ENCODE results near the gene IL21R.

Gene IL21R

GRCh38 chr16:27378871-27379481 is 23.0 kb upstream of the IL21R start:
- no peak overlapping the region for H3K4me3 ChIP-seq (ENCODE audit: low read depth in 1 of 2, low read length in 2 of 2)
- H3K36me3 ChIP-seq (ENCODE audit: insufficient read depth, low read length): no peaks in the 10 kb centered on the region
- H3K27ac ChIP-seq (ENCODE audit: low read depth, low read length): no peak overlapping the region
- no peaks in the 10 kb centered on the region for H3K27me3 ChIP-seq (ENCODE audit: control insufficient read depth in 1 of 2, insufficient read depth in 2 of 2, low read length in 2 of 2)
- no peaks in the 10 kb centered on the region for H3K4me1 ChIP-seq (ENCODE audit: insufficient read depth, low read length)
- no peak overlapping the region for H3K9ac ChIP-seq (ENCODE audit: low read length)
- no peaks in the 10 kb centered on the region for H3K9me3 ChIP-seq (ENCODE audit: low read length)

GRCh38 chr16:27379919-27380318 is 22.1 kb upstream of the IL21R start:
- Histone ChIP-seq H3K9me3 (ENCODE audit: low read length) (no peaks in the 10 kb centered on the region), H3K27me3 (ENCODE audit: control insufficient read depth in 1 of 2, insufficient read depth in 2 of 2, low read length in 2 of 2) (no peaks in the 10 kb centered on the region), H3K27ac (ENCODE audit: low read depth, low read length) (no peak overlapping the region), H3K4me1 (ENCODE audit: insufficient read depth, low read length) (no peaks in the 10 kb centered on the region), H3K36me3 (ENCODE audit: insufficient read depth, low read length) (no peaks in the 10 kb centered on the region), H3K9ac (ENCODE audit: low read length) (no peak overlapping the region), H3K4me3 (ENCODE audit: low read depth in 1 of 2, low read length in 2 of 2) (no peak overlapping the region)

DNA sequence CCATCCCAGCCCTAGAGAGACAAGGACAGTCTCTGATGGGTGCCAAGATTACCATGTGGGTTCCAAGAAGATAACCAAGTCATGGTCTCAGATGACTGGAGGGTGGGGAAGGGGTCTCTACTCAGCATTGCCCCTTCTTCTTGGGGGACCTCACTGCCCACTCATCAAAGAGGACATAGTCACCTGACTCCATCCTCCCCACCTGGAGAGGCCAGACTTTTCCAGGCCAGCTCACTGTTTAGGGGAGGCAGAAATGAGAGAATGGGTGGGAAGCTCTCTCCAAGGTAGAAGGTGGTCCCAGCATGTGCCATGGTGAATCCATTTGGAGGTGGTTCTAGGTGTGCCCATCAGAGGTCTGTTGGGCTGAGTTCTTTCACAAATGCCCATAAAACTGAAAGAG is 20.7 kb upstream of the IL21R start:
- no peaks in the 10 kb centered on the region for H3K9me3 ChIP-seq (ENCODE audit: low read length)
- no peak overlapping the region for H3K9ac ChIP-seq (ENCODE audit: low read length)
- H3K4me3 ChIP-seq (ENCODE audit: low read depth in 1 of 2, low read length in 2 of 2): no peak overlapping the region
- H3K27me3 ChIP-seq (ENCODE audit: control insufficient read depth in 1 of 2, insufficient read depth in 2 of 2, low read length in 2 of 2): no peaks in the 10 kb centered on the region
- H3K27ac ChIP-seq (ENCODE audit: low read depth, low read length): no peak overlapping the region
- no peaks in the 10 kb centered on the region for H3K36me3 ChIP-seq (ENCODE audit: insufficient read depth, low read length)
- H3K4me1 ChIP-seq (ENCODE audit: insufficient read depth, low read length): no peaks in the 10 kb centered on the region

DNA sequence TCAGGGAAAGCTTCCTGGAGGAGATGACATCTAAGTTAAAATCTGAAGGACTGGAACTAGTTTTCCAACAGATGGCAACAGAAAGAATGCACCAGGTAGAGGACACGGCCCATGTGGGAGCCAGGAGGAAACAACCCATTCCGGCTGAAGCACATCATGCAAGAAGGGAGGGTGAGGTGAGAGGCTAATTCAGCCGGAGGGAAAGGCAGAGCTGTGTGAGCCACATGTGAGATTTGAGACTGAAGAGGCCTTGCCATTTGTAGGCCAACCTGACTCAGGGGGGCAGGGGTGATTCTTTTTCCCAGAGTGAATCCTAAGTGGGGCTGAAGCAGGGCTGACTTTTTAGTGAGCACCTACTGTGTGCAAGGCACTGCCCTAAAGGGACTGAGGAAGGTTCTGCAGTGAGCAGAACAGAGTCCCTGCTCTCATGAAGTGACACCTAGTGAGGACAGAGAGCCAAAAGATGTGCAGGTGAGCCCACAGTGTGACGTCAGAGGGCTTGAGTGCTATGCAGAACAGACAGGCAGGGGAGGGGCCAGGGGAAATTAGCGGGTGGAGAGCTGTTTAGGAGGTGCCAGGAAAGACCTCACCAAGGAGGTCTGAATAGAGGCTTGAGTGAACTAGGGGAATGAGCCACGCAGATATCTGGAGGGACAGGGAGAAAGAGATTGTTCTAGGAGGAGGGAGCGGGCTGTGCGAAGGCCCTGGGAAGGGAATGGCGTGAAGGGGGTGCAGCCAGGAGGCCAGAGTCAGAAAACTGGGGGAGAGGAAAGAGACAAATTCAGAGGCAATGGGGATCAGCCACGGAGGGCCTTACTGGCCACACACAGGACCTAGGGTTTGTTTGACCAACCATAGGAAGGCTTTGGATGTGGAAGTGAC is 19.8 kb upstream of the IL21R start:
- H3K4me3 ChIP-seq (ENCODE audit: low read depth in 1 of 2, low read length in 2 of 2): no peak overlapping the region
- no peaks in the 10 kb centered on the region for H3K36me3 ChIP-seq (ENCODE audit: insufficient read depth, low read length)
- H3K9me3 ChIP-seq (ENCODE audit: low read length): no peaks in the 10 kb centered on the region
- no peak overlapping the region for H3K9ac ChIP-seq (ENCODE audit: low read length)
- no peak overlapping the region for H3K27ac ChIP-seq (ENCODE audit: low read depth, low read length)
- H3K4me1 ChIP-seq (ENCODE audit: insufficient read depth, low read length): no peaks in the 10 kb centered on the region
- H3K27me3 ChIP-seq (ENCODE audit: control insufficient read depth in 1 of 2, insufficient read depth in 2 of 2, low read length in 2 of 2): no peaks in the 10 kb centered on the region

- H3K27me3 ChIP-seq (ENCODE audit: control insufficient read depth in 1 of 2, insufficient read depth in 2 of 2, low read length in 2 of 2): no peaks in the 10 kb centered on the region
- H3K9ac ChIP-seq (ENCODE audit: low read length): no peak overlapping the region
- H3K9me3 ChIP-seq (ENCODE audit: low read length): no peaks in the 10 kb centered on the region
- H3K4me3 ChIP-seq (ENCODE audit: low read depth in 1 of 2, low read length in 2 of 2): no peak overlapping the region
- H3K4me1 ChIP-seq (ENCODE audit: insufficient read depth, low read length): no peaks in the 10 kb centered on the region
- H3K36me3 ChIP-seq (ENCODE audit: insufficient read depth, low read length): no peaks in the 10 kb centered on the region
- H3K27ac ChIP-seq (ENCODE audit: low read depth, low read length): no peak overlapping the region
Measured at GRCh38 chr16:27383556-27384243, 18.3 kb upstream of the IL21R start.

- H3K27me3 ChIP-seq (ENCODE audit: control insufficient read depth in 1 of 2, insufficient read depth in 2 of 2, low read length in 2 of 2): no peaks in the 10 kb centered on the region
- H3K9ac ChIP-seq (ENCODE audit: low read length): no peak overlapping the region
- H3K9me3 ChIP-seq (ENCODE audit: low read length): no peaks in the 10 kb centered on the region
- H3K27ac ChIP-seq (ENCODE audit: low read depth, low read length): no peak overlapping the region
- no peak overlapping the region for H3K4me3 ChIP-seq (ENCODE audit: low read depth in 1 of 2, low read length in 2 of 2)
- H3K36me3 ChIP-seq (ENCODE audit: insufficient read depth, low read length): no peaks in the 10 kb centered on the region
- H3K4me1 ChIP-seq (ENCODE audit: insufficient read depth, low read length): no peaks in the 10 kb centered on the region
Measured at GRCh38 chr16:27384425-27384824, 17.5 kb upstream of the IL21R start.

DNA sequence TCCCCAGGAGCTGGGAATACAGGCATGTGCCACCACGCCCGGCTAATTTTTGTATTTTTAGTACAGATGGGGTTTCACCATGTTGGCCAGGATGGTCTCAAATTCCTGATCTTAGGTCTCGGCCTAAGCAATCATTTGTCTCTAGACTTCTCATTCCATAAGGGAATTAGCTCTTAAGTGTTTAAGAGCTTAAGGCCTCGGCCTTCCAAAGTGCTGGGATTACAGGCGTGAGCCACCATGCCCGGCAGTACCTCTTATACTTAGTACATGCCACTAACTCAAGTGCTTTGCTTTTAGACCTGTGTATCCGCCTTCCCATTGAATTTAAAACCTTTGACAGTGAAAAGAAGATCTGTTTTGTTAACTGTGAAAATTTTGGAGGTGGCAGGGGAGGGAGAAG is 16.6 kb upstream of the IL21R start:
- H3K4me1 ChIP-seq (ENCODE audit: insufficient read depth, low read length): no peaks in the 10 kb centered on the region
- H3K27ac ChIP-seq (ENCODE audit: low read depth, low read length): no peak overlapping the region

DNA sequence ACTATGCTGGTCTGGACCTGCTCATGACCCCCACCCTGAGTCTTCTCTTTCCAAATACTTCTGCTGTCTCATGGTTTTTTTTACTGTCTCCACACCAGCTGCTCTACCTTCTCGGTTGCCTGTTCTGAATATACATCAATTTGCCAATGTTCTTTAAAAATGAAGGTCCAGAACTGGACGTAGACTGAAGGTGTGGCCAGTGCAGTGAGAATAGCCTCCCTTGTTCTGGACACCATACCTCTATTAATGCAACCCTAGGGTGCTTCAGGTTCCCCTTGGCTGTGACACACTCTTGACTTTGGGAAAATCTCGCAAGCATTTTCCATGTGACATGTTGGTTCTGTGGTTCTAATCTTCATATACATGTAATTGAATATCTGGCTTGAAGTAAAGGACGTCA is 15.3 kb upstream of the IL21R start:
- Histone ChIP-seq H3K36me3 (ENCODE audit: insufficient read depth, low read length) (no peaks in the 10 kb centered on the region), H3K9me3 (ENCODE audit: low read length) (no peaks in the 10 kb centered on the region), H3K4me1 (ENCODE audit: insufficient read depth, low read length) (no peaks in the 10 kb centered on the region), H3K4me3 (ENCODE audit: low read depth in 1 of 2, low read length in 2 of 2) (no peak overlapping the region), H3K27ac (ENCODE audit: low read depth, low read length) (no peak overlapping the region), H3K27me3 (ENCODE audit: control insufficient read depth in 1 of 2, insufficient read depth in 2 of 2, low read length in 2 of 2) (no peaks in the 10 kb centered on the region), H3K9ac (ENCODE audit: low read length) (no peak overlapping the region)

More for the DNA sequence above, 16.6 kb upstream of the IL21R start:
- no peaks in the 10 kb centered on the region for H3K9me3 ChIP-seq (ENCODE audit: low read length)
- H3K27me3 ChIP-seq (ENCODE audit: control insufficient read depth in 1 of 2, insufficient read depth in 2 of 2, low read length in 2 of 2): no peaks in the 10 kb centered on the region
- H3K9ac ChIP-seq (ENCODE audit: low read length): no peak overlapping the region
- no peaks in the 10 kb centered on the region for H3K36me3 ChIP-seq (ENCODE audit: insufficient read depth, low read length)
- no peak overlapping the region for H3K4me3 ChIP-seq (ENCODE audit: low read depth in 1 of 2, low read length in 2 of 2)

DNA sequence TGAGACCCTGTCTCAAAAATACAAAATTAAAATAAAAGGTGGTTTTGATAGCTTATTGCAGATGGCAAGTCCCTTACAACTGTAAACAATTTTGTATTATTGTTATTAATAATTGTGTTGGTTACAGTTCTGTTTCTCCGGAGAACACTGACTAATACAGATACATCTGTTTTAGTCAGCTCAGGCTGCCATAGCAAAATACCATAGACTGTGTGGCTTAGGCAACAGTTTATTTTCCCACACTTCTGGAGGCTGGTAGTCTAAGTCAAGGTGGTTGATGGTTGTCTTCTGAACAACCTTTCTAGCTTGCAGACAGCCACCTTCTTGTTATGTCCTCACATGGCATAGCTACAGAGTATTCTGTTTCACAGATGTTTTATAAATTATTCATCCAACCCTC is 14.2 kb upstream of the IL21R start:
- no peak overlapping the region for H3K9ac ChIP-seq (ENCODE audit: low read length)
- H3K36me3 ChIP-seq (ENCODE audit: insufficient read depth, low read length): no peaks in the 10 kb centered on the region
- no peaks in the 10 kb centered on the region for H3K9me3 ChIP-seq (ENCODE audit: low read length)
- H3K4me1 ChIP-seq (ENCODE audit: insufficient read depth, low read length): no peaks in the 10 kb centered on the region
- no peak overlapping the region for H3K27ac ChIP-seq (ENCODE audit: low read depth, low read length)
- H3K27me3 ChIP-seq (ENCODE audit: control insufficient read depth in 1 of 2, insufficient read depth in 2 of 2, low read length in 2 of 2): no peaks in the 10 kb centered on the region
- no peak overlapping the region for H3K4me3 ChIP-seq (ENCODE audit: low read depth in 1 of 2, low read length in 2 of 2)

DNA sequence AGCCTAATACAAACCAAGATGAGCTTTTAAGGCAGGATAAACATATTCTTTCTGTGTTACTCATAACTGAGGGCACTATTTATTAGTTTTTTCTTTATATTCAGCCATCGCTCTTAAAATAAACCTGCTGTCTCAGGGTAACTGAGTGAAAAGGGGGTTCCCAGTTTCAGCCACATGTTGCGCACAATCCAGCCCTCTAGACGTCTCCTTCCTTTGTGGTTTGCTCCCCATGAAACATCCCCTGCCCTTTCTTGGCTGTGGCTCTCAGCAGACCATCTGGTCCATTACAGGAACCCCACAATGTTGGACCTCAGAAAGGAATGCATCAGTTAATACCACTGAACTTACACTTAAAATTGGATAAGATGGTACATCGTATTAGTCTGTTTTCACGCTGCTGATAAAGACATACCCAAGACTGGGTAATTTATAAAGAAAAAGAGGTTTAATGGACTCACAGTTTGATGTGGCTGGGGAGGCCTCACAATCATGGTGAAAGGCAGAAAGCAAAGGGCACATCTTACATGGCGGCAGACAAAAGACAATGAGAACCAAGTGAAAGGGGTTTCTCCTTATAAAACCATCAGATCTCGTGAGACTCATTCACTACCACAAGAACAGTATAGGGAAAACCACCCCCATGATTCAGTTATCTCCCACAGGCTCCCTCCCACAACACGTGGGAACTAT is 12.6 kb upstream of the IL21R start:
- Histone ChIP-seq H3K27me3 (ENCODE audit: control insufficient read depth in 1 of 2, insufficient read depth in 2 of 2, low read length in 2 of 2) (no peaks in the 10 kb centered on the region), H3K36me3 (ENCODE audit: insufficient read depth, low read length) (no peaks in the 10 kb centered on the region), H3K4me1 (ENCODE audit: insufficient read depth, low read length) (no peaks in the 10 kb centered on the region), H3K9ac (ENCODE audit: low read length) (no peak overlapping the region), H3K27ac (ENCODE audit: low read depth, low read length) (no peak overlapping the region), H3K4me3 (ENCODE audit: low read depth in 1 of 2, low read length in 2 of 2) (no peak overlapping the region), H3K9me3 (ENCODE audit: low read length) (no peaks in the 10 kb centered on the region)

DNA sequence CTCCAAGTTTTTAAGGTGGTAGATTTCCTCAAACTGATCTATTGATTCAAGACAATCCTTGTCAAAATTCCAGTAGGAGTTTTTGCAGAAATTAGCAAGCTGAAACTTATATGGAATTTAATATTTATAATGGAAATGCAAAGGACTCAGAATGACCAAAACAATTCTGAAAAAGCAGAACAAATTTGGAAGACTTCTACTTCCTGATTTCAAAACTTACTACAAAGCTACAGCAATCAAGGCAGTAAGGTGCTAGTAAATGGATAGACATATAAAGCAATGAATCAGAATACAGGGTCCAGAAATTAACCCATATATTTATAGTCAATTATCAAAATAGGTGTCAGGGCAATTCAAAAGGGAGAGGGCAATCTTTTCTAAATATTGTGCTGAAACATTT is 11.8 kb upstream of the IL21R start:
- no peak overlapping the region for H3K4me3 ChIP-seq (ENCODE audit: low read depth in 1 of 2, low read length in 2 of 2)
- H3K27me3 ChIP-seq (ENCODE audit: control insufficient read depth in 1 of 2, insufficient read depth in 2 of 2, low read length in 2 of 2): no peaks in the 10 kb centered on the region
- H3K27ac ChIP-seq (ENCODE audit: low read depth, low read length): no peak overlapping the region
- no peaks in the 10 kb centered on the region for H3K9me3 ChIP-seq (ENCODE audit: low read length)
- no peaks in the 10 kb centered on the region for H3K36me3 ChIP-seq (ENCODE audit: insufficient read depth, low read length)
- no peak overlapping the region for H3K9ac ChIP-seq (ENCODE audit: low read length)
- no peaks in the 10 kb centered on the region for H3K4me1 ChIP-seq (ENCODE audit: insufficient read depth, low read length)

All from muscle layer of colon (tissue), 2 donors.